ENCODE measurements around the gene SPATA45. TPM values are rescaled to one million over a fixed set of nuclear protein-coding genes. Genes with fewer than 3 reads are reported as not detected.
A peak's percentile ranks its signal among the peaks of the same experiment; 100 is the strongest.
"Not testable (repeated sequence)": the region's sequence is repeated elsewhere in the genome, so short reads cannot be mapped to it uniquely, and the experiment has no call there.

Gene SPATA45
- total RNA-seq, 5 donors from 2014 or later (not counting 1 experiment from before 2014, with no cell fraction given): 0.57 TPM; not detected in 4

DNA sequence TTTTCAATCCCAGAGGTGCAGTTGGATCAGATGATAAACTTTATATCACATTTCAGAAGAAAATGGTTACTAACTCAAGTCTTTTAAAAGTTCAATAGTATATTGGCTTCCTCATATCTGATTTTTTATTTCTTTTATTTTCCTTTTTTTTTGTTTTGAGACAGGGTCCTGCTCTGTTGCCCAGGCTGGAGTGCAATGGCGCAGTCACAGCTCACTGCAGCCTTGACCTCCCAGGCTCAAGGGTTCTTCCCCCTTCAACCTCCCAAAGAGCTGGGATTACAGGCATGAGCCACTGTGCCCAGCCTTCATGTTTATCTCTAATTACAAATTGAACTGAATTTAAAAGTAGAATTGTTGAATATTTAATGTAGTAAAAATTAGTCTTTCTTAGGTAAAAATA lies 24.5 kb upstream of the SPATA45 start:
- ChIA-PET CTCF (no interaction called here), POLR2A (interaction anchor here in 1 of 2 donors (0.6 kb wide), 1 partner anchor 177 kb away, joined by 5 read pairs; no protein-coding TSS in a partner anchor)
- H3K36me3 ChIP-seq (ENCODE audit: control insufficient read depth in 2 of 2, extremely low read depth in 1 of 2, insufficient read depth in 1 of 2, low read length in 1 of 2): peaks cover 10 to 20% of the 10 kb centered on the region in 2 donors
- no peaks in the 10 kb centered on the region for H3K4me1 ChIP-seq (ENCODE audit: control insufficient read depth in 1 of 2, extremely low read depth in 1 of 2, insufficient read depth in 2 of 2, low read length in 2 of 2)
- no peaks in the 10 kb centered on the region for H3K27me3 ChIP-seq (replicated peaks in 1 of 2; ENCODE audit: control insufficient read depth in 2 of 2, extremely low read depth in 1 of 2, insufficient read depth in 2 of 2, low read length in 1 of 2)
- WGBS (ENCODE audit: insufficient coverage): no CpG with 5 or more reads among the region's 1 CpG
- H3K4me1 Mint-ChIP-seq: no peaks in the 10 kb centered on the region
- H3K36me3 Mint-ChIP-seq: peaks cover 36% of the 10 kb centered on the region
- DNase-seq: no peak
- H3K27ac ChIP-seq (ENCODE audit: low read length): no peak overlapping the region
- H3K4me3 Mint-ChIP-seq: no peak overlapping the region
- H3K4me3 ChIP-seq (ENCODE audit: control insufficient read depth in 1 of 2, extremely low read depth in 1 of 2, low read length in 1 of 2): no peak overlapping the region
- no peaks in the 10 kb centered on the region for H3K9me3 ChIP-seq
- peak overlapping the region in 1 of 2 donors; percentile 6 for H3K27ac Mint-ChIP-seq
- ATAC-seq (replicated peaks in 1 of 4): no peak
- H3K9me3 Mint-ChIP-seq: no peaks in the 10 kb centered on the region
- no peaks in the 10 kb centered on the region for H3K27me3 Mint-ChIP-seq

GRCh38 chr1:212867192-212867591 lies 19.7 kb upstream of the SPATA45 start:
- Histone ChIP-seq H3K27me3 (replicated peaks in 1 of 2; ENCODE audit: control insufficient read depth in 2 of 2, extremely low read depth in 1 of 2, insufficient read depth in 2 of 2, low read length in 1 of 2) (no peaks in the 10 kb centered on the region), H3K4me1 (ENCODE audit: control insufficient read depth in 1 of 2, extremely low read depth in 1 of 2, insufficient read depth in 2 of 2, low read length in 2 of 2) (no peaks in the 10 kb centered on the region), H3K36me3 (ENCODE audit: control insufficient read depth in 2 of 2, extremely low read depth in 1 of 2, insufficient read depth in 1 of 2, low read length in 1 of 2) (peaks cover 0 to 3% of the 10 kb centered on the region in 2 donors), H3K27ac (ENCODE audit: low read length) (no peak overlapping the region), H3K9me3 (no peaks in the 10 kb centered on the region), H3K4me3 (ENCODE audit: control insufficient read depth in 1 of 2, extremely low read depth in 1 of 2, low read length in 1 of 2) (no peak overlapping the region)
- no CpG with 5 or more reads among the region's 1 CpG for WGBS (ENCODE audit: insufficient coverage)
- peaks cover 21% of the 10 kb centered on the region for H3K36me3 Mint-ChIP-seq
- H3K9me3 Mint-ChIP-seq: no peaks in the 10 kb centered on the region
- CTCF ChIA-PET: interaction anchor here in 1 of 2 donors (0.6 kb wide), 1 partner anchor 1607 kb away, joined by 4 read pairs; no protein-coding TSS in a partner anchor
- H3K4me3 Mint-ChIP-seq: no peak overlapping the region
- DNase-seq: no peak
- POLR2A ChIA-PET: no interaction called here
- H3K27me3 Mint-ChIP-seq: no peaks in the 10 kb centered on the region
- ATAC-seq (replicated peaks in 1 of 4): no peak
- H3K4me1 Mint-ChIP-seq: peaks cover 9 to 21% (median 12%) of the 10 kb centered on the region in 3 donors
- no peak overlapping the region for H3K27ac Mint-ChIP-seq

- whole genome bisulfite sequencing (ENCODE audit: insufficient coverage): 96% methylated on average over 3 of the region's 4 CpGs
Measured at GRCh38 chr1:212864201-212864600, 16.8 kb upstream of the SPATA45 start.

GRCh38 chr1:212863345-212863744 lies 15.9 kb upstream of the SPATA45 start:
- Mint-ChIP-seq H3K27ac (peak overlapping the region in 1 of 2 donors; percentile 49), H3K36me3 (peaks cover 15% of the 10 kb centered on the region), H3K4me1 (peaks cover 17 to 29% (median 20%) of the 10 kb centered on the region in 3 donors)
- 100% methylated on average over 1 of the region's 10 CpGs for WGBS (ENCODE audit: insufficient coverage)
- CTCF ChIA-PET: interaction anchor here (0.6 kb wide), 2 partner anchors 77 to 597 kb away, joined by 3 to 4 read pairs; no protein-coding TSS in a partner anchor
- peaks cover 3 to 14% of the 10 kb centered on the region in 2 experiments for H3K4me1 ChIP-seq (ENCODE audit: control insufficient read depth in 1 of 2, extremely low read depth in 1 of 2, insufficient read depth in 2 of 2, low read length in 2 of 2)
- H3K9me3 ChIP-seq; H3K27me3 ChIP-seq (replicated peaks in 1 of 2; ENCODE audit: control insufficient read depth in 2 of 2, extremely low read depth in 1 of 2, insufficient read depth in 2 of 2, low read length in 1 of 2); H3K27me3 Mint-ChIP-seq; ATAC-seq (replicated peaks in 1 of 4); DNase-seq; H3K36me3 ChIP-seq (ENCODE audit: control insufficient read depth in 2 of 2, extremely low read depth in 1 of 2, insufficient read depth in 1 of 2, low read length in 1 of 2); H3K4me3 Mint-ChIP-seq; H3K9me3 Mint-ChIP-seq; H3K27ac ChIP-seq (ENCODE audit: low read length); H3K4me3 ChIP-seq (ENCODE audit: control insufficient read depth in 1 of 2, extremely low read depth in 1 of 2, low read length in 1 of 2): not testable (repeated sequence)
- POLR2A ChIA-PET: interaction anchor here in 1 of 2 donors (0.7 kb wide), 1 partner anchor 143 kb away, joined by 5 read pairs; no protein-coding TSS in a partner anchor

More at GRCh38 chr1:212864201-212864600, 16.8 kb upstream of the SPATA45 start:
- ATAC-seq (replicated peaks in 1 of 4) (no peak), DNase-seq (no peak)
- Histone ChIP-seq H3K9me3 (no peaks in the 10 kb centered on the region), H3K36me3 (ENCODE audit: control insufficient read depth in 2 of 2, extremely low read depth in 1 of 2, insufficient read depth in 1 of 2, low read length in 1 of 2) (peaks cover 0 to 3% of the 10 kb centered on the region in 2 donors), H3K4me3 (ENCODE audit: control insufficient read depth in 1 of 2, extremely low read depth in 1 of 2, low read length in 1 of 2) (no peak overlapping the region), H3K27ac (ENCODE audit: low read length) (no peak overlapping the region), H3K27me3 (replicated peaks in 1 of 2; ENCODE audit: control insufficient read depth in 2 of 2, extremely low read depth in 1 of 2, insufficient read depth in 2 of 2, low read length in 1 of 2) (no peaks in the 10 kb centered on the region), H3K4me1 (ENCODE audit: control insufficient read depth in 1 of 2, extremely low read depth in 1 of 2, insufficient read depth in 2 of 2, low read length in 2 of 2) (peaks cover 0 to 7% of the 10 kb centered on the region in 2 experiments)
- Mint-ChIP-seq H3K9me3 (no peaks in the 10 kb centered on the region), H3K4me3 (no peak overlapping the region), H3K4me1 (peaks cover 11 to 23% (median 15%) of the 10 kb centered on the region in 3 donors), H3K27ac (peak overlapping the region in 1 of 2 donors; percentile 34), H3K27me3 (no peaks in the 10 kb centered on the region), H3K36me3 (peaks cover 18% of the 10 kb centered on the region)
- CTCF ChIA-PET: interaction anchor here in 1 of 2 donors (0.5 kb wide), 2 partner anchors 61 to 149 kb away, joined by 3 to 4 read pairs; no protein-coding TSS in a partner anchor
- POLR2A ChIA-PET: no interaction called here

- H3K27ac ChIP-seq (ENCODE audit: low read length): no peak overlapping the region
- ChIA-PET CTCF (interaction anchor here in 1 of 2 donors (0.6 kb wide), 1 partner anchor 422 kb away, joined by 3 read pairs; no protein-coding TSS in a partner anchor), POLR2A (no interaction called here)
- H3K27ac Mint-ChIP-seq: no peak overlapping the region
- no peaks in the 10 kb centered on the region for H3K9me3 ChIP-seq
- ATAC-seq (replicated peaks in 1 of 4) (no peak), DNase-seq (no peak)
- H3K36me3 Mint-ChIP-seq: peaks cover 14% of the 10 kb centered on the region
- no peak overlapping the region for H3K4me3 ChIP-seq (ENCODE audit: control insufficient read depth in 1 of 2, extremely low read depth in 1 of 2, low read length in 1 of 2)
- WGBS (ENCODE audit: insufficient coverage): no CpG with 5 or more reads among the region's 2 CpGs
- H3K4me1 Mint-ChIP-seq: peaks cover 24 to 29% (median 28%) of the 10 kb centered on the region in 3 donors
- no peaks in the 10 kb centered on the region for H3K27me3 ChIP-seq (replicated peaks in 1 of 2; ENCODE audit: control insufficient read depth in 2 of 2, extremely low read depth in 1 of 2, insufficient read depth in 2 of 2, low read length in 1 of 2)
- no peaks in the 10 kb centered on the region for H3K27me3 Mint-ChIP-seq
- H3K9me3 Mint-ChIP-seq: no peaks in the 10 kb centered on the region
- H3K4me3 Mint-ChIP-seq: no peak overlapping the region
- H3K4me1 ChIP-seq (ENCODE audit: control insufficient read depth in 1 of 2, extremely low read depth in 1 of 2, insufficient read depth in 2 of 2, low read length in 2 of 2): peaks cover 6 to 20% of the 10 kb centered on the region in 2 experiments
- H3K36me3 ChIP-seq (ENCODE audit: control insufficient read depth in 2 of 2, extremely low read depth in 1 of 2, insufficient read depth in 1 of 2, low read length in 1 of 2): no peaks in the 10 kb centered on the region
Measured at GRCh38 chr1:212862111-212862690, 14.8 kb upstream of the SPATA45 start.

- Histone ChIP-seq H3K9me3 (no peaks in the 10 kb centered on the region), H3K27ac (ENCODE audit: low read length) (no peak overlapping the region), H3K27me3 (replicated peaks in 1 of 2; ENCODE audit: control insufficient read depth in 2 of 2, extremely low read depth in 1 of 2, insufficient read depth in 2 of 2, low read length in 1 of 2) (no peaks in the 10 kb centered on the region), H3K4me1 (ENCODE audit: control insufficient read depth in 1 of 2, extremely low read depth in 1 of 2, insufficient read depth in 2 of 2, low read length in 2 of 2) (peaks cover 9 to 27% of the 10 kb centered on the region in 2 experiments), H3K36me3 (ENCODE audit: control insufficient read depth in 2 of 2, extremely low read depth in 1 of 2, insufficient read depth in 1 of 2, low read length in 1 of 2) (no peaks in the 10 kb centered on the region), H3K4me3 (ENCODE audit: control insufficient read depth in 1 of 2, extremely low read depth in 1 of 2, low read length in 1 of 2) (no peak overlapping the region)
- WGBS (ENCODE audit: insufficient coverage): 67% methylated on average over 3 of the region's 5 CpGs
- DNase-seq (no peak), ATAC-seq (replicated peaks in 1 of 4) (no peak)
- CTCF ChIA-PET: interaction anchor here (0.7 to 1.1 kb wide), 2 partner anchors 277 to 1180 kb away, joined by 3 to 6 read pairs; no protein-coding TSS in a partner anchor
- Mint-ChIP-seq H3K4me1 (peaks cover 24 to 39% (median 34%) of the 10 kb centered on the region in 3 donors), H3K4me3 (no peak overlapping the region), H3K9me3 (no peaks in the 10 kb centered on the region), H3K27ac (no peak overlapping the region), H3K36me3 (peaks cover 7% of the 10 kb centered on the region), H3K27me3 (no peaks in the 10 kb centered on the region)
- POLR2A ChIA-PET: interaction anchor here in 1 of 2 donors (0.6 to 0.7 kb wide), 4 partner anchors 52 to 1178 kb away, joined by 3 to 6 read pairs (median 3); no protein-coding TSS in a partner anchor
Measured at GRCh38 chr1:212860713-212861581, 13.5 kb upstream of the SPATA45 start.

All from T-cell (primary cell).